K562 (cell line): ENCODE data around the gene PLA2G4D. TPM values are rescaled to one million over a fixed set of nuclear protein-coding genes. Genes with fewer than 3 reads are reported as not detected.

Experiments used
- ATAC-seq: fragments of 200-7000 bp; cut with Tn5 transposase; 3 replicates; pipeline ENCODE4 v1.9.1; 2020; ENCODE audit warnings: moderate library complexity
- BruUV-seq: library from RNA; stranded (reverse); fragments of 400-500 nt; replicated peaks from 2 replicates; lab custom pipeline; 2021; lab: Mats Ljungman, UMichigan
- CTCF ChIA-PET: fragments of 300-600 bp; formaldehyde crosslinking; extraction: SDS; loops from one replicate; lab custom pipeline; 2021; ENCODE audit warnings: low intra/inter-chr PET ratio; lab: Yijun Ruan, JAX
- POLR2A ChIA-PET: fragments of 300-600, 350-650 bp; sonication (Branson Sonifier 250); formaldehyde crosslinking; extraction: SDS; loops from one replicate; lab custom pipeline; 2021; ENCODE audit warnings: antibody characterized with exemption, inconsistent platforms; lab: Yijun Ruan, JAX
- DNase-seq, 4 experiments: peaks; one replicate each; pipeline versions ENCODE4 v3.0.0 to v3.0.0-alpha.2; 2011 to 2018; ENCODE audit warnings: low spot score in 3 of 4, mixed read lengths in 3 of 4; ENCODE audit errors: extremely low read depth in 1 of 4
- FAIRE-seq: peaks from 2 replicates; lab custom pipeline; 2011; peaks lifted over from hg19 to GRCh38; lab: Jason Lieb, UNC
- H2AFZ ChIP-seq: 2 replicates; pipeline ENCODE4 v1.6.0; 2011; ENCODE audit warnings: low read depth, low read length, control low read depth, inconsistent platforms
- H3K27ac ChIP-seq: fragments of 200-600 bp; 3 replicates; pipeline ENCODE4 v1.8.0; 2011; ENCODE audit warnings: low read depth, mild to moderate bottlenecking, control low read depth, inconsistent platforms, low read length, moderate library complexity, mixed read lengths; ENCODE audit errors: extremely low read depth
- H3K27me3 ChIP-seq, 2 experiments: fragments of 300-600 bp in 1 of 2; 2 replicates in 1 of 2; 3 replicates in 1 of 2; pipeline versions ENCODE4 v1.6.0 to v1.8.0; 2011; ENCODE audit warnings: inconsistent platforms in 2 of 2, low read length in 2 of 2, mild to moderate bottlenecking in 1 of 2, mixed read lengths in 1 of 2, moderate library complexity in 1 of 2; ENCODE audit not compliant: control insufficient read depth in 2 of 2, insufficient read depth in 2 of 2
- H3K36me3 ChIP-seq: fragments of 300-600 bp; 3 replicates; pipeline ENCODE4 v1.8.0; 2011; ENCODE audit warnings: mild to moderate bottlenecking, low read length, inconsistent platforms; ENCODE audit not compliant: control insufficient read depth, insufficient read depth
- H3K4me1 ChIP-seq, 2 experiments: fragments of 200-600 bp in 1 of 2; replicated peaks in 1 of 2; 2 replicates in 1 of 2; 3 replicates in 1 of 2; pipeline versions ENCODE4 v1.5.1 to v1.8.0; 2011; ENCODE audit warnings: inconsistent platforms in 2 of 2, low read length in 2 of 2, mild to moderate bottlenecking in 1 of 2, mixed read lengths in 1 of 2, moderate library complexity in 1 of 2; ENCODE audit not compliant: control insufficient read depth in 2 of 2, insufficient read depth in 2 of 2
- H3K4me2 ChIP-seq: 2 replicates; pipeline ENCODE4 v1.6.1; 2011; ENCODE audit warnings: low read length, control low read depth, inconsistent platforms, mixed read lengths; ENCODE audit not compliant: insufficient read depth
- H3K4me3 ChIP-seq: fragments of 200-600 bp; sonication (generic), shearing (Covaris generic); 2 replicates; pipeline ENCODE4 v1.5.1; 2016; ENCODE audit warnings: control low read depth, inconsistent platforms
- H3K79me2 ChIP-seq: fragments of 200-600 bp; 3 replicates; pipeline ENCODE4 v1.8.0; 2011; ENCODE audit warnings: low read length, inconsistent platforms; ENCODE audit not compliant: control insufficient read depth, insufficient read depth
- H3K9ac ChIP-seq, 2 experiments: 2 replicates each; pipeline versions ENCODE4 v1.6.0 to v1.6.1; 2011; ENCODE audit warnings: low read depth in 2 of 2, low read length in 2 of 2, control low read depth in 1 of 2, inconsistent platforms in 1 of 2, mild to moderate bottlenecking in 1 of 2, mixed read lengths in 1 of 2; ENCODE audit not compliant: insufficient read depth in 1 of 2
- H3K9me1 ChIP-seq: one replicate; pipeline ENCODE4 v1.6.0; 2011; ENCODE audit warnings: inconsistent platforms, mild to moderate bottlenecking, low read length, moderate library complexity; ENCODE audit not compliant: control insufficient read depth, insufficient read depth
- H3K9me3 ChIP-seq: replicated peaks from 2 replicates; pipeline ENCODE4 v1.5.1; 2011; ENCODE audit warnings: low read depth, low read length, inconsistent platforms; ENCODE audit not compliant: control insufficient read depth, insufficient read depth
- H4K20me1 ChIP-seq: replicated peaks from 2 replicates; pipeline ENCODE4 v1.6.1; 2011; ENCODE audit warnings: low read length, inconsistent platforms, mixed read lengths; ENCODE audit not compliant: control insufficient read depth, insufficient read depth
- CAMTA2 ChIP-seq: fragments of 250-450 bp; sonication (Bioruptor Pico); conservative IDR thresholded peaks from 2 replicates; pipeline ENCODE4 v1.5.1; 2022
- CBX1 ChIP-seq: sonication (generic); IDR thresholded peaks from 2 replicates; pipeline ENCODE4 v1.6.1; 2016; ENCODE audit warnings: antibody characterized with exemption, low read depth, mild to moderate bottlenecking
- EP300 ChIP-seq: IDR thresholded peaks from 2 replicates; pipeline ENCODE4 v1.6.1; 2012; ENCODE audit warnings: low read length, improper control_type of control experiment
- GABPB1 ChIP-seq: sonication (generic); formaldehyde crosslinking; IDR thresholded peaks from 2 replicates; pipeline ENCODE4 v1.8.0; 2022; ENCODE audit warnings: mild to moderate bottlenecking, missing genetic modification reagents
- HMGN3 ChIP-seq: IDR thresholded peaks from 2 replicates; pipeline ENCODE4 v1.6.1; 2011; ENCODE audit warnings: borderline replicate concordance, low read depth, mild to moderate bottlenecking, mixed read lengths, low read length; ENCODE audit not compliant: insufficient read length; ENCODE audit errors: extremely low read depth
- KAT2B ChIP-seq: IDR thresholded peaks from one replicate; pipeline ENCODE4 v1.6.1; 2012; ENCODE audit warnings: low read depth, mild to moderate bottlenecking, control low read depth, inconsistent platforms, low read length, moderate library complexity
- KLF1 ChIP-seq: fragments of 450-650 bp; IDR thresholded peaks from 2 replicates; pipeline ENCODE4 v1.6.1; 2016; ENCODE audit warnings: missing genetic modification characterization, missing compliant biosample characterization
- MAFG ChIP-seq: fragments of 450-650 bp; conservative IDR thresholded peaks from 2 replicates; pipeline ENCODE4 v1.6.1; 2016; ENCODE audit warnings: missing genetic modification characterization, missing compliant biosample characterization
- MYNN ChIP-seq, 2 experiments: sonication (generic); formaldehyde crosslinking in 1 of 2; IDR thresholded peaks; 2 replicates each; pipeline versions ENCODE4 v1.5.0 to v1.6.1; 2016 to 2020; ENCODE audit warnings: antibody characterized with exemption in 1 of 2, missing genetic modification reagents in 1 of 2
- OTX1 ChIP-seq: fragments of 450-650 bp; formaldehyde crosslinking; IDR thresholded peaks from 2 replicates; pipeline ENCODE4 v1.4.0; 2022; ENCODE audit warnings: mild to moderate bottlenecking
- PTBP1 ChIP-seq: fragments of 200-400 bp; formaldehyde crosslinking; IDR thresholded peaks from 2 replicates; pipeline ENCODE4 v1.6.1; 2017; ENCODE audit warnings: low read depth, low read length
- RAD51 ChIP-seq: fragments of 450-650 bp; IDR thresholded peaks from 2 replicates; pipeline ENCODE4 v1.7.1; 2016; ENCODE audit warnings: low read depth, mild to moderate bottlenecking, borderline replicate concordance
- SIRT6 ChIP-seq: IDR thresholded peaks from one replicate; pipeline ENCODE4 v1.6.1; 2012; ENCODE audit warnings: low read depth, mild to moderate bottlenecking, control low read depth, inconsistent platforms, low read length, moderate library complexity
- SMARCB1 ChIP-seq: IDR thresholded peaks from 2 replicates; pipeline ENCODE4 v1.6.1; 2011; ENCODE audit warnings: improper control_type of control experiment, low read depth; ENCODE audit not compliant: insufficient read length
- ZFX ChIP-seq: sonication (generic); formaldehyde crosslinking; IDR thresholded peaks from 2 replicates; pipeline ENCODE4 v1.8.0; 2022; ENCODE audit warnings: mild to moderate bottlenecking, missing genetic modification reagents, moderate library complexity
- ZNF830 ChIP-seq: fragments of 250-450 bp; sonication (Bioruptor Pico); IDR thresholded peaks from 2 replicates; pipeline ENCODE4 v1.5.0; 2021; ENCODE audit warnings: mild to moderate bottlenecking
- WGBS: fragments of 100-300 bp; shearing (Covaris generic); methylation state at CpG from one replicate; pipeline ENCODE4 v1.1.6; 2016; ENCODE audit warnings: low coverage, mixed read lengths; ENCODE audit not compliant: insufficient coverage; ENCODE audit errors: missing lambda C conversion rate; 5-methylcytosine and 5-hydroxymethylcytosine counted together
- in situ Hi-C: fragments of 300-500 bp; cut with MboI; formaldehyde crosslinking; loops from 4 replicates; pipeline ENCODE4 v1.15.0; 2018; ENCODE audit warnings: inconsistent platforms, mixed read lengths
- intact Hi-C: fragments of 100-400 bp; cut with micrococcal nuclease; formaldehyde crosslinking; loops from 2 replicates; pipeline ENCODE4 v1.14.2; 2022
- polyA plus RNA-seq, 8 experiments: library from polyadenylated mRNA; depleted of rRNA in 4 of 8; stranded (reverse) in 5 of 8; unstranded in 3 of 8; fragments of >200 nt; fragmentation: Nextera tagmentation in 2 of 8; fragmentation: Illumina TruSeq in 1 of 8; extraction: Ambion mirVana in 2 of 8; extraction: Trizol in 1 of 8; gene quantifications; 2 replicates each; pipeline versions ENCODE4 v1.2.1 to v1.2.3, GENCODE V29; 2011 to 2014; ENCODE audit warnings: inconsistent platforms in 1 of 8, missing spikeins in 1 of 8
- total RNA-seq, 7 experiments: library from RNA; depleted of rRNA in 6 of 7; stranded (reverse); fragments of >200 nt in 6 of 7; fragmentation: Illumina TruSeq in 2 of 7; extraction: Trizol in 2 of 7; gene quantifications; 2 replicates each; pipeline versions ENCODE4 v1.2.1 to v1.2.3, GENCODE V29; 2011 to 2021; ENCODE audit warnings: low replicate concordance in 1 of 7
- TF ChIP-seq, protein P1 (sequence below): fragments of 250-450 bp; sonication (Bioruptor Pico); IDR thresholded peaks from 2 replicates; pipeline ENCODE4 v1.8.0; 2022; ENCODE audit warnings: inconsistent platforms, mild to moderate bottlenecking, moderate library complexity, borderline replicate concordance

The PLA2G4D gene
- total and polyA plus RNA-seq, 9 of the 15 experiments (the other 6 are each of a cell fraction or from before 2014, with no cell fraction given), result 0.04 TPM; not detected in 8

- H3K9ac ChIP-seq, result no peak overlapping the region
- DNase-seq, result no peak
- no peaks in the 10 kb centered on the region for H3K9me1 ChIP-seq
- FAIRE-seq, result no peak
- no peak overlapping the region for H3K27ac ChIP-seq
- 24% methylated on average over 10 of the region's 13 CpGs for WGBS
- in situ Hi-C loops, result no loop called here
- peaks cover 5 to 26% of the 10 kb centered on the region in 2 experiments for H3K4me1 ChIP-seq
- intact Hi-C loops, result loop anchor here (1.0 to 5.0 kb wide), 3 partner anchors 18 to 95 kb away; no protein-coding TSS in a partner anchor
- POLR2A ChIA-PET, result interaction anchor here (0.5 to 1.1 kb wide), 3 partner anchors 8 to 520 kb away, joined by 3 read pairs; no protein-coding TSS in a partner anchor
- no peak overlapping the region for H3K4me2 ChIP-seq
- no peaks in the 10 kb centered on the region for H3K79me2 ChIP-seq
- H3K27me3 ChIP-seq, result peaks cover 33 to 80% of the 10 kb centered on the region in 2 experiments
- peaks cover 16% of the 10 kb centered on the region for H4K20me1 ChIP-seq
- H2AFZ ChIP-seq, result no peak overlapping the region
- CTCF ChIA-PET, result interaction anchor here (0.6 to 2.7 kb wide), 4 partner anchors 14 to 302 kb away, joined by 3 to 18 read pairs (median 5); no protein-coding TSS in a partner anchor
- no peaks in the 10 kb centered on the region for H3K36me3 ChIP-seq
- TF ChIP-seq SMARCB1 (no peak), ZFX (CRISPR knock-in tag) (0 out of 2 replicates have a peak, but pooled peaks have one; percentile 20)
- no TSS peak for BruUV-seq
- no peak overlapping the region for H3K4me3 ChIP-seq
- no peak for ATAC-seq
- no peaks in the 10 kb centered on the region for H3K9me3 ChIP-seq
Measured at GRCh38 chr15:42083916-42084315, 10.4 kb downstream of the PLA2G4D start.

- Histone ChIP-seq H3K9me1 (no peaks in the 10 kb centered on the region), H3K9ac (no peak overlapping the region), H3K27ac (no peak overlapping the region), H3K4me2 (no peak overlapping the region), H3K36me3 (no peaks in the 10 kb centered on the region), H3K79me2 (no peaks in the 10 kb centered on the region), H3K9me3 (no peaks in the 10 kb centered on the region), H3K4me1 (peaks cover 5 to 26% of the 10 kb centered on the region in 2 experiments), H3K27me3 (peaks cover 30 to 77% of the 10 kb centered on the region in 2 experiments), H2AFZ (no peak overlapping the region), H3K4me3 (no peak overlapping the region), H4K20me1 (peaks cover 16% of the 10 kb centered on the region)
- no TSS peak for BruUV-seq
- 4% methylated on average over 2 of the region's 3 CpGs for WGBS
- CTCF ChIA-PET, result interaction anchor here (0.7 to 2.7 kb wide), 3 partner anchors 14 to 93 kb away, joined by 3 to 18 read pairs (median 7); no protein-coding TSS in a partner anchor
- ATAC-seq (no peak), DNase-seq (no peak), FAIRE-seq (no peak)
- intact Hi-C loops, result loop anchor here (5.0 kb wide), 1 partner anchor 54 kb away; no protein-coding TSS in a partner anchor
- in situ Hi-C loops, result no loop called here
- POLR2A ChIA-PET, result interaction anchor here (0.5 to 1.1 kb wide), 4 partner anchors 9 to 520 kb away, joined by 3 read pairs; no protein-coding TSS in a partner anchor
- TF ChIP-seq EP300 (no peak), ZNF830 (CRISPR knock-in tag) (no peak), OTX1 (no peak), PTBP1 (no peak), KAT2B (no peak), SIRT6 (no peak), CBX1 (no peak), CAMTA2 (CRISPR knock-in tag) (no peak), HMGN3 (no peak), GABPB1 (CRISPR knock-in tag) (no peak), MAFG (tag) (no peak), RAD51 (no peak), MYNN (IDR thresholded peaks at IDR 0.05) (no peak), MYNN (CRISPR knock-in tag; IDR thresholded peaks at IDR 0.05) (no peak), KLF1 (tag) (no peak)
- TF ChIP-seq, protein P1, sequence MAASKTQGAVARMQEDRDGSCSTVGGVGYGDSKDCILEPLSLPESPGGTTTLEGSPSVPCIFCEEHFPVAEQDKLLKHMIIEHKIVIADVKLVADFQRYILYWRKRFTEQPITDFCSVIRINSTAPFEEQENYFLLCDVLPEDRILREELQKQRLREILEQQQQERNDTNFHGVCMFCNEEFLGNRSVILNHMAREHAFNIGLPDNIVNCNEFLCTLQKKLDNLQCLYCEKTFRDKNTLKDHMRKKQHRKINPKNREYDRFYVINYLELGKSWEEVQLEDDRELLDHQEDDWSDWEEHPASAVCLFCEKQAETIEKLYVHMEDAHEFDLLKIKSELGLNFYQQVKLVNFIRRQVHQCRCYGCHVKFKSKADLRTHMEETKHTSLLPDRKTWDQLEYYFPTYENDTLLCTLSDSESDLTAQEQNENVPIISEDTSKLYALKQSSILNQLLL (CRISPR knock-in tag), result no peak
Measured at GRCh38 chr15:42083605-42083908, 10.8 kb downstream of the PLA2G4D start.
